IMR-90 (cell line): ENCODE data around the gene FMO4. TPM values are rescaled to one million over a fixed set of nuclear protein-coding genes. Genes with fewer than 3 reads are reported as not detected.

ENCODE experiments used
- ATAC-seq: fragments of 200-7000 bp; cut with Tn5 transposase; 2 replicates; pipeline ENCODE4 v1.9.1; 2020; ENCODE audit warnings: low read depth, mild to moderate bottlenecking, moderate library complexity
- BruUV-seq: library from RNA; stranded (reverse); fragments of 400-500 nt; replicated peaks from 2 replicates; lab custom pipeline; 2021; lab: Mats Ljungman, UMichigan
- CTCF ChIA-PET: fragments of 300-600 bp; formaldehyde crosslinking; extraction: SDS; loops from one replicate; lab custom pipeline; 2021; ENCODE audit warnings: antibody characterized with exemption; lab: Yijun Ruan, JAX
- POLR2A ChIA-PET: fragments of 300-600 bp; sonication (Branson Sonifier 250); formaldehyde crosslinking; loops from one replicate; lab custom pipeline; 2022; ENCODE audit warnings: antibody characterized with exemption; ENCODE audit not compliant: unreplicated experiment; lab: Charles Lee
- DNase-seq: peaks from one replicate; pipeline ENCODE4 v3.0.0; 2013
- H2AFZ ChIP-seq: replicated peaks from 2 replicates; pipeline ENCODE3; 2013; ENCODE audit warnings: low read length, mild to moderate bottlenecking; ENCODE audit not compliant: poor library complexity
- H2AK5ac ChIP-seq: 2 replicates; pipeline ENCODE4 v1.6.1; 2013; ENCODE audit warnings: low read depth, low read length, inconsistent platforms
- H2AK9ac ChIP-seq: replicated peaks from 2 replicates; pipeline ENCODE3; 2013; ENCODE audit warnings: mild to moderate bottlenecking, low read depth, low read length, moderate library complexity; ENCODE audit not compliant: poor library complexity
- H2BK120ac ChIP-seq: 2 replicates; pipeline ENCODE4 v1.6.1; 2013; ENCODE audit warnings: low read depth, low read length, inconsistent platforms
- H2BK15ac ChIP-seq: 3 replicates; pipeline ENCODE4 v1.6.1; 2013; ENCODE audit warnings: low read depth, low read length, inconsistent platforms
- H2BK20ac ChIP-seq: 2 replicates; pipeline ENCODE4 v1.6.1; 2013; ENCODE audit warnings: low read depth, mild to moderate bottlenecking, inconsistent platforms, low read length, moderate library complexity
- H2BK5ac ChIP-seq: 2 replicates; pipeline ENCODE4 v1.6.1; 2013; ENCODE audit warnings: mild to moderate bottlenecking, low read depth, low read length, inconsistent platforms; ENCODE audit not compliant: poor library complexity, severe bottlenecking
- H3K14ac ChIP-seq: replicated peaks from 2 replicates; pipeline ENCODE4 v1.6.1; 2013; ENCODE audit warnings: low read depth, low read length, inconsistent platforms
- H3K18ac ChIP-seq: 2 replicates; pipeline ENCODE4 v1.6.1; 2013; ENCODE audit warnings: low read depth, low read length, control low read depth
- H3K23ac ChIP-seq: 2 replicates; pipeline ENCODE4 v1.6.1; 2013; ENCODE audit warnings: low read depth, low read length, inconsistent platforms
- H3K27ac ChIP-seq: 2 replicates; pipeline ENCODE4 v1.5.1; 2013; ENCODE audit warnings: mild to moderate bottlenecking, control low read depth, low read length; ENCODE audit not compliant: insufficient read depth
- H3K27me3 ChIP-seq: 2 replicates; pipeline ENCODE4 v1.6.1; 2013; ENCODE audit warnings: low read length; ENCODE audit not compliant: control insufficient read depth, insufficient read depth
- H3K36me3 ChIP-seq: 2 replicates; pipeline ENCODE4 v1.6.1; 2013; ENCODE audit warnings: low read length, mixed read lengths; ENCODE audit not compliant: control insufficient read depth, insufficient read depth
- H3K4ac ChIP-seq: 2 replicates; pipeline ENCODE4 v1.6.1; 2013; ENCODE audit warnings: low read depth, low read length, inconsistent platforms
- H3K4me1 ChIP-seq: 2 replicates; pipeline ENCODE4 v1.6.1; 2013; ENCODE audit warnings: low read length, mixed read lengths; ENCODE audit not compliant: control insufficient read depth, insufficient read depth
- H3K4me2 ChIP-seq: 2 replicates; pipeline ENCODE4 v1.6.1; 2013; ENCODE audit warnings: low read depth, mild to moderate bottlenecking, control low read depth, low read length, moderate library complexity
- H3K4me3 ChIP-seq: 2 replicates; pipeline ENCODE4 v1.5.1; 2013; ENCODE audit warnings: low read depth, mild to moderate bottlenecking, control low read depth, low read length, moderate library complexity; ENCODE audit not compliant: insufficient read depth
- H3K56ac ChIP-seq: 2 replicates; pipeline ENCODE4 v1.6.1; 2013; ENCODE audit warnings: low read length, inconsistent platforms; ENCODE audit not compliant: insufficient read depth; ENCODE audit errors: extremely low read depth
- H3K79me1 ChIP-seq, 2 experiments: 2 replicates each; pipeline ENCODE4 v1.6.1; 2013; ENCODE audit warnings: low read length in 2 of 2, inconsistent platforms in 1 of 2, low read depth in 1 of 2
- H3K9ac ChIP-seq: 2 replicates; pipeline ENCODE4 v1.6.1; 2013; ENCODE audit warnings: low read depth, low read length, control low read depth
- H3K9me1 ChIP-seq: 2 replicates; pipeline ENCODE4 v1.6.1; 2013; ENCODE audit warnings: low read length, inconsistent platforms; ENCODE audit not compliant: insufficient read depth
- H3K9me3 ChIP-seq: 2 replicates; pipeline ENCODE4 v1.6.1; 2013; ENCODE audit warnings: low read length; ENCODE audit not compliant: control insufficient read depth, insufficient read depth
- H4K20me1 ChIP-seq: 2 replicates; pipeline ENCODE4 v1.6.1; 2013; ENCODE audit warnings: low read length, inconsistent platforms; ENCODE audit not compliant: insufficient read depth
- H4K5ac ChIP-seq: 2 replicates; pipeline ENCODE4 v1.6.1; 2013; ENCODE audit warnings: mild to moderate bottlenecking, low read depth, low read length, control low read depth
- H4K8ac ChIP-seq, 2 experiments: 2 replicates each; pipeline ENCODE4 v1.6.1; 2013; ENCODE audit warnings: low read depth in 2 of 2, low read length in 2 of 2, control low read depth in 1 of 2, inconsistent platforms in 1 of 2
- H4K91ac ChIP-seq: 2 replicates; pipeline ENCODE4 v1.6.1; 2013; ENCODE audit warnings: low read depth, low read length, inconsistent platforms; ENCODE audit not compliant: insufficient read depth
- BHLHE40 ChIP-seq: fragments of 150-350 bp; IDR thresholded peaks from 2 replicates; pipeline ENCODE4 v1.6.1; 2016; ENCODE audit warnings: mild to moderate bottlenecking, low read depth, low read length
- CHD1 ChIP-seq: IDR thresholded peaks from 2 replicates; pipeline ENCODE4 v1.6.1; 2012; ENCODE audit warnings: low read depth, low read length, improper control_type of control experiment
- CTCF ChIP-seq: conservative IDR thresholded peaks from 2 replicates; pipeline ENCODE4 v1.5.1; 2012; ENCODE audit warnings: mild to moderate bottlenecking, low read depth, low read length, improper control_type of control experiment
- ELK1 ChIP-seq: fragments of 150-350 bp; IDR thresholded peaks from 2 replicates; pipeline ENCODE4 v1.6.1; 2016; ENCODE audit warnings: low read depth, mild to moderate bottlenecking, low read length, moderate library complexity, borderline replicate concordance
- MAFK ChIP-seq: IDR thresholded peaks from 2 replicates; pipeline ENCODE4 v1.6.1; 2012; ENCODE audit warnings: low read depth, low read length, improper control_type of control experiment
- MAZ ChIP-seq: IDR thresholded peaks from 2 replicates; pipeline ENCODE4 v1.6.1; 2012; ENCODE audit warnings: low read depth, mild to moderate bottlenecking, low read length, improper control_type of control experiment, moderate library complexity, borderline replicate concordance
- MXI1 ChIP-seq: IDR thresholded peaks from 2 replicates; pipeline ENCODE4 v1.6.1; 2012; ENCODE audit warnings: low read depth, mild to moderate bottlenecking, low read length, moderate library complexity, borderline replicate concordance
- NFE2L2 ChIP-seq: fragments of 150-350 bp; IDR thresholded peaks from 2 replicates; pipeline ENCODE4 v1.6.1; 2016; ENCODE audit warnings: low read depth, mild to moderate bottlenecking, low read length
- POLR2A ChIP-seq: IDR thresholded peaks from 2 replicates; pipeline ENCODE4 v1.6.1; 2012; ENCODE audit warnings: mild to moderate bottlenecking, low read depth, low read length
- RAD21 ChIP-seq: IDR thresholded peaks from 2 replicates; pipeline ENCODE4 v1.6.1; 2012; ENCODE audit warnings: low read length, improper control_type of control experiment
- RCOR1 ChIP-seq: IDR thresholded peaks from 2 replicates; pipeline ENCODE4 v1.6.1; 2012; ENCODE audit warnings: mild to moderate bottlenecking, low read length, improper control_type of control experiment; ENCODE audit not compliant: insufficient replicate concordance
- RFX5 ChIP-seq: IDR thresholded peaks from 2 replicates; pipeline ENCODE4 v1.8.0; 2012; ENCODE audit warnings: low read depth, mild to moderate bottlenecking, low read length, moderate library complexity
- SMC3 ChIP-seq: fragments of 150-350 bp; IDR thresholded peaks from 2 replicates; pipeline ENCODE4 v1.6.1; 2016; ENCODE audit warnings: low read depth, mild to moderate bottlenecking, antibody characterized with exemption, low read length, moderate library complexity
- USF2 ChIP-seq: fragments of 150-350 bp; IDR thresholded peaks from 2 replicates; pipeline ENCODE4 v1.6.1; 2017; ENCODE audit warnings: mild to moderate bottlenecking, antibody characterized with exemption, low read length, low read depth
- WGBS, 2 experiments: methylation state at CpG; one replicate each; pipeline versions ENCODE4 v1.1.5 to v1.1.7; 2013; ENCODE audit warnings: missing lambda C conversion rate in 2 of 2; ENCODE audit not compliant: insufficient read length in 1 of 2; ENCODE audit errors: extremely low coverage in 2 of 2; 5-methylcytosine and 5-hydroxymethylcytosine counted together
- dilution Hi-C: fragments of 300-500 bp; cut with HindIII; formaldehyde crosslinking; loops from one replicate; pipeline ENCODE4 v1.14.3; 2018; ENCODE audit warnings: low sequenced_read_pairs; ENCODE audit not compliant: unreplicated experiment
- in situ Hi-C: fragments of 300-500 bp; cut with MboI; formaldehyde crosslinking; loops from 3 replicates; pipeline ENCODE4 v1.14.3; 2019; ENCODE audit warnings: low sequenced_read_pairs, inconsistent platforms, mixed read lengths
- intact Hi-C: fragments of 100-400 bp; cut with micrococcal nuclease; formaldehyde crosslinking; loops from 2 replicates; pipeline ENCODE4 v1.10.0; 2022
- polyA plus RNA-seq, 3 experiments: library from polyadenylated mRNA; depleted of rRNA; stranded (reverse); fragments of >200 nt; gene quantifications; 2 replicates each; pipeline ENCODE4 v1.2.3, GENCODE V29; 2012; ENCODE audit warnings: low replicate concordance in 1 of 3
- total RNA-seq: library from RNA; depleted of rRNA; stranded (reverse); fragments of >200 nt; gene quantifications from 2 replicates; pipeline ENCODE4 v1.2.3, GENCODE V29; 2012

The FMO4 gene
- total and polyA plus RNA-seq, 2 of the 4 experiments (the other 2 are of a cell fraction) = 0.36 to 0.55 TPM

DNA sequence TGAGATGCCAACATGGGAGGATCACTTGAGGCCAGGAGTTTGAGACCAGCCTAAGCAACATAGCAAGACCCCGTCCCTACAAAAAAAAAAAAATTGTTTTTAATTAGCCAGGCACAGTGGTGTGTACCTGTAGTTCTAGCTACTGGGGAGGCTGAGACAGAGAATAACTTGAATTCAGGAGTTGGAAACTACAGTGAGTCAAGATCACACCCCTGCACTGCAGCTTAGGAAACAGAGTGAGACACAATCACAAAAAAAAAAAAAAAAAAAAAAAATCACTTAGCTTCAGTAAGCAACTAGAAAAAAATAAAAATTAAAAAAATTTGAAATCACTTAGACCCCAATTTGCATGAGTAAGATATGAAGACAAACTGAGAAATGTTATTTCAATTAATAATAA, 53.5 kb downstream of the FMO4 start:
- no peaks in the 10 kb centered on the region for H3K79me1 ChIP-seq
- no peak overlapping the region for H2BK15ac ChIP-seq
- H4K20me1 ChIP-seq = no peaks in the 10 kb centered on the region
- H4K5ac ChIP-seq = no peak overlapping the region
- no peak overlapping the region for H2AK5ac ChIP-seq
- H3K56ac ChIP-seq = no peak overlapping the region
- H2BK20ac ChIP-seq = no peak overlapping the region
- H3K14ac ChIP-seq = no peak overlapping the region
- ATAC-seq (no peak), DNase-seq (no peak)
- no TSS peak for BruUV-seq
- H4K91ac ChIP-seq = no peak overlapping the region
- no peak overlapping the region for H2AK9ac ChIP-seq
- CTCF ChIA-PET = interaction anchor here (1.1 kb wide), 1 partner anchor 54 kb away, joined by 5 read pairs; the partner anchor contains the start of gene FMO4
- no peaks in the 10 kb centered on the region for H3K27me3 ChIP-seq
- no peak overlapping the region for H3K4ac ChIP-seq
- no peak overlapping the region for H3K18ac ChIP-seq
- H2BK120ac ChIP-seq = no peak overlapping the region
- in situ Hi-C loops (no loop called here), dilution Hi-C loops (no loop called here), intact Hi-C loops (no loop called here)
- no peak overlapping the region for H3K9ac ChIP-seq
- H3K9me1 ChIP-seq = no peaks in the 10 kb centered on the region
- H3K23ac ChIP-seq = no peak overlapping the region
- H3K36me3 ChIP-seq = no peaks in the 10 kb centered on the region
- H3K4me1 ChIP-seq = no peaks in the 10 kb centered on the region
- no peak overlapping the region for H3K4me3 ChIP-seq
- no peak overlapping the region for H2AFZ ChIP-seq
- TF ChIP-seq USF2 (no peak), MAZ (no peak), MAFK (no peak), ELK1 (no peak), RAD21 (no peak), RCOR1 (no peak), POLR2A (no peak), RFX5 (no peak), MXI1 (no peak), BHLHE40 (no peak), NFE2L2 (no peak), CTCF (no peak), SMC3 (no peak), CHD1 (no peak)
- no peak overlapping the region for H3K4me2 ChIP-seq
- POLR2A ChIA-PET = no interaction called here
- no peak overlapping the region for H3K27ac ChIP-seq
- no CpG with 5 or more reads among the region's 1 CpG for WGBS, 2 experiments
- no peaks in the 10 kb centered on the region for H3K9me3 ChIP-seq
- no peak overlapping the region for H2BK5ac ChIP-seq
- no peak overlapping the region for H4K8ac ChIP-seq
